ENCODE data around the gene ENAH. TPM values are rescaled to one million over a fixed set of nuclear protein-coding genes. Genes with fewer than 3 reads are reported as not detected.
A peak's percentile ranks its signal among the peaks of the same experiment; 100 is the strongest.

ENAH gene
- total RNA-seq, 1 experiment from 2014 or later: 285 TPM

- Histone ChIP-seq H2BK5ac (ENCODE audit: insufficient read length, low read length) (peak overlapping the region; percentile 62), H2AK5ac (ENCODE audit: insufficient read length, low read length) (no peak overlapping the region), H2AFZ (ENCODE audit: low read length) (no peak overlapping the region), H2BK120ac (ENCODE audit: low read depth, low read length, poor library complexity, severe bottlenecking) (no peak overlapping the region), H4K91ac (ENCODE audit: insufficient read length, low read depth, low read length) (peak overlapping the region; percentile 95), H4K5ac (ENCODE audit: insufficient read length, low read depth, low read length) (peak overlapping the region; percentile 86), H2BK12ac (ENCODE audit: insufficient read length, low read depth, low read length) (no peak overlapping the region), H4K20me1 (ENCODE audit: control insufficient read depth, insufficient read depth, insufficient read length) (no peaks in the 10 kb centered on the region), H3K4me2 (ENCODE audit: insufficient read depth, insufficient read length, low read length) (peak overlapping the region; percentile 86), H3K56ac (ENCODE audit: insufficient read length, low read depth, low read length) (peak overlapping the region; percentile 71), H3K27ac (ENCODE audit: insufficient read length, low read depth, low read length) (peak overlapping the region; percentile 43), H3K4ac (ENCODE audit: low read depth, low read length) (peak overlapping the region; percentile 62; the same call in 1 of the 2 replicates), H3K23me2 (ENCODE audit: insufficient read length, low read depth, low read length, poor library complexity, severe bottlenecking) (peaks cover 3% of the 10 kb centered on the region), H3K14ac (ENCODE audit: insufficient read depth, low read length) (peak overlapping the region; percentile 97), H4K8ac (replicated peaks; ENCODE audit: insufficient read length, low read depth, low read length) (peak overlapping the region; percentile 51), H2BK15ac (ENCODE audit: low read depth, low read length) (no peak overlapping the region), H3K79me2 (ENCODE audit: insufficient read depth, low read length) (peaks cover 34% of the 10 kb centered on the region; the same call in 1 of the 2 replicates), H3T11ph (ENCODE audit: low read length) (no peak overlapping the region), H3K23ac (ENCODE audit: insufficient read length, low read depth, low read length) (no peak overlapping the region), H3K9ac (ENCODE audit: extremely low read depth, insufficient read length, low read length) (peak overlapping the region; percentile 92), H3K27me3 (ENCODE audit: insufficient read depth, low read length) (no peaks in the 10 kb centered on the region), H2BK20ac (ENCODE audit: low read depth, low read length, poor library complexity, severe bottlenecking) (no peak overlapping the region), H3K4me1 (ENCODE audit: insufficient read depth, low read length) (no peaks in the 10 kb centered on the region), H3K79me1 (ENCODE audit: insufficient read depth, low read depth, low read length, poor library complexity, severe bottlenecking) (no peaks in the 10 kb centered on the region), H3K9me3 (ENCODE audit: control insufficient read depth, low read depth, low read length) (no peaks in the 10 kb centered on the region), H3K18ac (ENCODE audit: insufficient read length, low read depth, low read length) (peak overlapping the region; percentile 99)
- Mint-ChIP-seq H3K4me1 (peaks cover 29 to 35% of the 10 kb centered on the region in 2 experiments), H3K9me3 (peaks cover 0 to 5% of the 10 kb centered on the region in 2 experiments; a peak in 1 of 5 replicates), H3K4me3 (peak overlapping the region; percentile 95 to 100), H3K27ac (peak overlapping the region; percentile 70 to 99 (median 93); a peak in 5 of 7 replicates), H3K36me3 (ENCODE audit: insufficient read depth in 1 of 3, low read depth in 3 of 3) (peaks cover 5 to 20% (median 6%) of the 10 kb centered on the region in 3 experiments; a peak in 5 of 7 replicates), H3K27me3 (ENCODE audit: low read depth) (no peaks in the 10 kb centered on the region; the same call in 1 of the 2 replicates)
- no peak for TF ChIP-seq CTCF (conservative IDR thresholded peaks at IDR 0.05)
- no CpG with 5 or more reads among the region's 70 CpGs for WGBS (ENCODE audit: extremely low coverage, insufficient read length, low lambda C conversion rate)
- peak; percentile 53 for DNase-seq
Measured at GRCh38 chr1:225653463-225654276, 747 bp upstream of the ENAH start.
